ENCODE data around the gene ZNF536.

ZNF536 gene

DNA sequence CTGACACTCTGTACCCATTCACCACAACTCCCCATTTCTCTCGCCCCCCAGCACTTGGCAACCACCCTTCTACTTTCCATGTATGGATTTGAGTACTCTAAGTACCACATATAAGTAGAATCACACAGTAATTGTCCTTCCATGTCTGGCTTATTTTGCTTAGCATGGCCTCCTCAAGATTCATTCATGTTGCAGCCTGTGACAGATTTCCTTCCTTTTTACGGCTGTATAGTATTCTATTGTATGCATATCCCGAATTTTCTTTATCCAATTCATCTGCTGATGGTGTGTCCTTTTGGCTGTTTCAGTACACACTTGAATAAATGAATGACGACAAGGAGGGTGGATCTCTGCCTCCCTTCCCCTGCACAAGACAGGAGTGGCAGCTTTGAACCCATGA lies 95.1 kb downstream of the ZNF536 start:
- TF ChIP-seq, protein P1, sequence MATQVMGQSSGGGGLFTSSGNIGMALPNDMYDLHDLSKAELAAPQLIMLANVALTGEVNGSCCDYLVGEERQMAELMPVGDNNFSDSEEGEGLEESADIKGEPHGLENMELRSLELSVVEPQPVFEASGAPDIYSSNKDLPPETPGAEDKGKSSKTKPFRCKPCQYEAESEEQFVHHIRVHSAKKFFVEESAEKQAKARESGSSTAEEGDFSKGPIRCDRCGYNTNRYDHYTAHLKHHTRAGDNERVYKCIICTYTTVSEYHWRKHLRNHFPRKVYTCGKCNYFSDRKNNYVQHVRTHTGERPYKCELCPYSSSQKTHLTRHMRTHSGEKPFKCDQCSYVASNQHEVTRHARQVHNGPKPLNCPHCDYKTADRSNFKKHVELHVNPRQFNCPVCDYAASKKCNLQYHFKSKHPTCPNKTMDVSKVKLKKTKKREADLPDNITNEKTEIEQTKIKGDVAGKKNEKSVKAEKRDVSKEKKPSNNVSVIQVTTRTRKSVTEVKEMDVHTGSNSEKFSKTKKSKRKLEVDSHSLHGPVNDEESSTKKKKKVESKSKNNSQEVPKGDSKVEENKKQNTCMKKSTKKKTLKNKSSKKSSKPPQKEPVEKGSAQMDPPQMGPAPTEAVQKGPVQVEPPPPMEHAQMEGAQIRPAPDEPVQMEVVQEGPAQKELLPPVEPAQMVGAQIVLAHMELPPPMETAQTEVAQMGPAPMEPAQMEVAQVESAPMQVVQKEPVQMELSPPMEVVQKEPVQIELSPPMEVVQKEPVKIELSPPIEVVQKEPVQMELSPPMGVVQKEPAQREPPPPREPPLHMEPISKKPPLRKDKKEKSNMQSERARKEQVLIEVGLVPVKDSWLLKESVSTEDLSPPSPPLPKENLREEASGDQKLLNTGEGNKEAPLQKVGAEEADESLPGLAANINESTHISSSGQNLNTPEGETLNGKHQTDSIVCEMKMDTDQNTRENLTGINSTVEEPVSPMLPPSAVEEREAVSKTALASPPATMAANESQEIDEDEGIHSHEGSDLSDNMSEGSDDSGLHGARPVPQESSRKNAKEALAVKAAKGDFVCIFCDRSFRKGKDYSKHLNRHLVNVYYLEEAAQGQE (IDR thresholded peaks at IDR 0.05; ENCODE audit: insufficient replicate concordance, low read depth) = no peak
- TF ChIP-seq GABPA (IDR thresholded peaks at IDR 0.05; ENCODE audit: low read depth) (no peak), POLR2AphosphoS5 (IDR thresholded peaks at IDR 0.05; ENCODE audit: low read depth) (no peak), SPI1 (IDR thresholded peaks at IDR 0.05; ENCODE audit: borderline replicate concordance, low read depth) (no peak)
- TF ChIP-seq, protein P2, sequence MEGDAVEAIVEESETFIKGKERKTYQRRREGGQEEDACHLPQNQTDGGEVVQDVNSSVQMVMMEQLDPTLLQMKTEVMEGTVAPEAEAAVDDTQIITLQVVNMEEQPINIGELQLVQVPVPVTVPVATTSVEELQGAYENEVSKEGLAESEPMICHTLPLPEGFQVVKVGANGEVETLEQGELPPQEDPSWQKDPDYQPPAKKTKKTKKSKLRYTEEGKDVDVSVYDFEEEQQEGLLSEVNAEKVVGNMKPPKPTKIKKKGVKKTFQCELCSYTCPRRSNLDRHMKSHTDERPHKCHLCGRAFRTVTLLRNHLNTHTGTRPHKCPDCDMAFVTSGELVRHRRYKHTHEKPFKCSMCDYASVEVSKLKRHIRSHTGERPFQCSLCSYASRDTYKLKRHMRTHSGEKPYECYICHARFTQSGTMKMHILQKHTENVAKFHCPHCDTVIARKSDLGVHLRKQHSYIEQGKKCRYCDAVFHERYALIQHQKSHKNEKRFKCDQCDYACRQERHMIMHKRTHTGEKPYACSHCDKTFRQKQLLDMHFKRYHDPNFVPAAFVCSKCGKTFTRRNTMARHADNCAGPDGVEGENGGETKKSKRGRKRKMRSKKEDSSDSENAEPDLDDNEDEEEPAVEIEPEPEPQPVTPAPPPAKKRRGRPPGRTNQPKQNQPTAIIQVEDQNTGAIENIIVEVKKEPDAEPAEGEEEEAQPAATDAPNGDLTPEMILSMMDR (IDR thresholded peaks at IDR 0.05; ENCODE audit: insufficient read depth, low read length) = no peak
- Histone ChIP-seq H3K4me3 (replicated peaks; ENCODE audit: insufficient read depth, low read length) (no peak overlapping the region), H3K27me3 (ENCODE audit: insufficient read depth, poor library complexity, severe bottlenecking) (no peaks in the 10 kb centered on the region), H3K27ac (replicated peaks) (no peak overlapping the region)
- DNase-seq (ENCODE audit: low read depth in 1 of 2, low spot score in 1 of 2) = no peak

DNA sequence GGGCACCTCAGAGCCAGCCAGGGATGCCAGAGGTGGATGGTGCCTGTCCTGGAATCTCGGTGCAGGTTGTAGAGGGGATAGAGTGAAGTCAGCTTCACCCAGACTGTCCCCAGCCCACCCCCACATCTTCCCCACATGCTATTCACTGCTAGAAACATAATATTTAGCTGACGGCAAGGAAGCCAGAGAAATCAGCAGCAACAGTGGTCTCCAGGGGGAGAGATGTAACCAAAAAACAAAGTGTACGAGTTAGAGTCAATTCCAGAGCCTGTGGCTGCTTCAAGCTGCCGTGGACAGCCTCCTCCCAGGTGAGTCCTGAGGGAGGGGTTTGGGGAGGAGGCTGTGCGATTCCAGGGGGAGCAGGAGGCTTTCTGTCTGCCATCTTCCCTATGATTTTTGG lies 97.6 kb downstream of the ZNF536 start:
- no peak for DNase-seq (ENCODE audit: low read depth in 1 of 2, low spot score in 1 of 2)
- no peaks in the 10 kb centered on the region for H3K27me3 ChIP-seq (ENCODE audit: insufficient read depth, poor library complexity, severe bottlenecking)

DNA sequence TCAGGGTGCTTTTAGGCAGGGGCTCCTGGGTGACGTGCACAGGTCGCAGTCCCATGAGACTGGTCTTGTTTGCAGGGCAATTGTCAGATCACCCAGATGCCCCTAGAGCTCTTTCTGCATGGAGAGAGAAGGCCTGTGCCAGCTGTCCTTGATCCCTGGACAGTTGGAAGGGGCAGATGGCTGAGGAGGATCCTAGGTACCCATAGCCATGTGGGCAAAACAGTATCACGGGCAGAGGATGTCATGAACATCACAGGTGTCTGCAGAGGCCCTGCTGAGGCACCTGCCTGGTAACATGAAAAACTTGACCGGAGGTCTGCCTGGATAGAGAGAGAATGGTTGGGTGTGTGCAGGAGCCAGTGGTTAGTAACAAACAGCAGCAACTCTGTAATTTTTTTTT lies 99.3 kb downstream of the ZNF536 start:
- no peak overlapping the region for H3K27ac ChIP-seq (replicated peaks)
- H3K4me3 ChIP-seq (replicated peaks; ENCODE audit: insufficient read depth, low read length) = no peak overlapping the region
- no peak for TF ChIP-seq GABPA (IDR thresholded peaks at IDR 0.05; ENCODE audit: low read depth)
- TF ChIP-seq, protein P1 (IDR thresholded peaks at IDR 0.05; ENCODE audit: insufficient replicate concordance, low read depth) = no peak
- TF ChIP-seq, protein P2 (IDR thresholded peaks at IDR 0.05; ENCODE audit: insufficient read depth, low read length) = no peak
- TF ChIP-seq SPI1 (IDR thresholded peaks at IDR 0.05; ENCODE audit: borderline replicate concordance, low read depth) = no peak
- TF ChIP-seq POLR2AphosphoS5 (IDR thresholded peaks at IDR 0.05; ENCODE audit: low read depth) = no peak
- DNase-seq (ENCODE audit: low read depth in 1 of 2, low spot score in 1 of 2) = no peak
- no peaks in the 10 kb centered on the region for H3K27me3 ChIP-seq (ENCODE audit: insufficient read depth, poor library complexity, severe bottlenecking)

More for the DNA sequence above, 97.6 kb downstream of the ZNF536 start:
- Histone ChIP-seq H3K27ac (replicated peaks) (no peak overlapping the region), H3K4me3 (replicated peaks; ENCODE audit: insufficient read depth, low read length) (no peak overlapping the region)
- TF ChIP-seq, protein P2 (IDR thresholded peaks at IDR 0.05; ENCODE audit: insufficient read depth, low read length) = no peak
- TF ChIP-seq, protein P1 (IDR thresholded peaks at IDR 0.05; ENCODE audit: insufficient replicate concordance, low read depth) = no peak
- no peak for TF ChIP-seq GABPA (IDR thresholded peaks at IDR 0.05; ENCODE audit: low read depth)
- TF ChIP-seq POLR2AphosphoS5 (IDR thresholded peaks at IDR 0.05; ENCODE audit: low read depth) = no peak
- no peak for TF ChIP-seq SPI1 (IDR thresholded peaks at IDR 0.05; ENCODE audit: borderline replicate concordance, low read depth)

Data from HL-60 (cell line).